Right ventricle myocardium superior (tissue), 1 donor: ENCODE data around the gene KRTAP5-8. TPM values are rescaled to one million over a fixed set of nuclear protein-coding genes. Genes with fewer than 3 reads are reported as not detected.
"Not testable (repeated sequence)": the region's sequence is repeated elsewhere in the genome, so short reads cannot be mapped to it uniquely, and the experiment has no call there.

Experiments used
- ATAC-seq: fragments of 200-7000 bp; cut with Tn5 transposase; one replicate; pipeline ENCODE4 v1.9.1; 2020; ENCODE audit warnings: mild to moderate bottlenecking; ENCODE audit not compliant: poor library complexity
- DNase-seq: peaks from one replicate; pipeline ENCODE4 v3.0.0-alpha.2; 2020
- intact Hi-C: fragments of 100-400 bp; cut with DNase I; formaldehyde crosslinking; loops from one replicate; pipeline ENCODE4 v1.11.2; 2022
- total RNA-seq: library from RNA; stranded (reverse); fragmentation: NEBNext Ultra II Directional; extraction: Animal tissue kit (Norgen Biotek cat#: 25700); gene quantifications from one replicate; pipeline ENCODE4 v1.2.1, GENCODE V29; 2021
- donor health status: DM: no; HTN: yes; CAD: no; lungs with severe emphysema.

Gene KRTAP5-8
- total RNA-seq, 1 donor from 2014 or later = not detected

GRCh38 chr11:71566081-71566620 lies 28.3 kb downstream of the KRTAP5-8 start:
- DNase-seq = no peak
- intact Hi-C loops = no loop called here
- no peak for ATAC-seq

- DNase-seq, ATAC-seq, intact Hi-C loops: not testable (repeated sequence)
These were observed 29.1 kb downstream of the KRTAP5-8 start for GRCh38 chr11:71566626-71567599.

- ATAC-seq, DNase-seq, intact Hi-C loops: not testable (repeated sequence)
These were observed 29.8 kb downstream of the KRTAP5-8 start for GRCh38 chr11:71567633-71568032.

GRCh38 chr11:71568704-71569349 lies 31.0 kb downstream of the KRTAP5-8 start:
- intact Hi-C loops = no loop called here
- ATAC-seq = no peak

GRCh38 chr11:71571101-71571850 lies 33.5 kb downstream of the KRTAP5-8 start:
- intact Hi-C loops, ATAC-seq: not testable (repeated sequence)

More at GRCh38 chr11:71568704-71569349, 31.0 kb downstream of the KRTAP5-8 start:
- no peak for DNase-seq

GRCh38 chr11:71572811-71573210 lies 35.0 kb downstream of the KRTAP5-8 start:
- DNase-seq (no peak), ATAC-seq (no peak)
- intact Hi-C loops = no loop called here

More at GRCh38 chr11:71571101-71571850, 33.5 kb downstream of the KRTAP5-8 start:
- DNase-seq = not testable (repeated sequence)

- ATAC-seq (no peak), DNase-seq (no peak)
- intact Hi-C loops = no loop called here
These were observed 36.6 kb downstream of the KRTAP5-8 start for GRCh38 chr11:71574418-71574817.

GRCh38 chr11:71575723-71576424 lies 38.0 kb downstream of the KRTAP5-8 start:
- DNase-seq = no peak
- intact Hi-C loops = no loop called here

GRCh38 chr11:71576688-71577465 lies 39.1 kb downstream of the KRTAP5-8 start:
- ATAC-seq, DNase-seq, intact Hi-C loops: not testable (repeated sequence)

More at GRCh38 chr11:71575723-71576424, 38.0 kb downstream of the KRTAP5-8 start:
- no peak for ATAC-seq

GRCh38 chr11:71577469-71578004 lies 39.7 kb downstream of the KRTAP5-8 start:
- intact Hi-C loops = no loop called here
- ATAC-seq = no peak
- DNase-seq = no peak

GRCh38 chr11:71579513-71579912 lies 41.7 kb downstream of the KRTAP5-8 start:
- ATAC-seq = peak; percentile 11
- DNase-seq, intact Hi-C loops: not testable (repeated sequence)

GRCh38 chr11:71580057-71581003 lies 42.5 kb downstream of the KRTAP5-8 start:
- DNase-seq (no peak), ATAC-seq (peak; percentile 95)
- intact Hi-C loops = no loop called here

- no peak for DNase-seq
- intact Hi-C loops = no loop called here
- no peak for ATAC-seq
These were observed 44.0 kb downstream of the KRTAP5-8 start for GRCh38 chr11:71581826-71582225.

- no peak for DNase-seq
- intact Hi-C loops = no loop called here
- ATAC-seq = no peak
These were observed 44.6 kb downstream of the KRTAP5-8 start, which contains the start of gene KRTAP5-11 for GRCh38 chr11:71582309-71582895. KRTAP5-11 (minus strand) TSS chr11:71582875; CDS start chr11:71582837, 38 bp downstream.

- intact Hi-C loops, DNase-seq, ATAC-seq: not testable (repeated sequence)
These were observed 45.1 kb downstream of the KRTAP5-8 start for GRCh38 chr11:71582969-71583368.
